KOPT-K1 (cell line): ENCODE data around the gene PTPRD.
A peak's percentile ranks its signal among the peaks of the same experiment; 100 is the strongest.
"Not testable (repeated sequence)": the region's sequence is repeated elsewhere in the genome, so short reads cannot be mapped to it uniquely, and the experiment has no call there.

ENCODE experiments used
- H3K27ac ChIP-seq: fragments of 200-600 bp; sonication (generic); 2 replicates; pipeline ENCODE4 v1.5.1; 2016; ENCODE audit warnings: antibody characterized with exemption, mild to moderate bottlenecking, low read depth, low read length; ENCODE audit not compliant: poor library complexity, severe bottlenecking
- H3K36me3 ChIP-seq: fragments of 200-600 bp; sonication (generic); 2 replicates; pipeline ENCODE4 v1.5.1; 2017; ENCODE audit warnings: antibody characterized with exemption, mild to moderate bottlenecking, low read length, moderate library complexity; ENCODE audit not compliant: insufficient read depth
- H3K9me3 ChIP-seq: fragments of 200-600 bp; sonication (generic); 2 replicates; pipeline ENCODE4 v1.5.1; 2017; ENCODE audit warnings: antibody characterized with exemption, low read length, mild to moderate bottlenecking; ENCODE audit not compliant: insufficient read depth, poor library complexity, severe bottlenecking

Gene PTPRD

DNA sequence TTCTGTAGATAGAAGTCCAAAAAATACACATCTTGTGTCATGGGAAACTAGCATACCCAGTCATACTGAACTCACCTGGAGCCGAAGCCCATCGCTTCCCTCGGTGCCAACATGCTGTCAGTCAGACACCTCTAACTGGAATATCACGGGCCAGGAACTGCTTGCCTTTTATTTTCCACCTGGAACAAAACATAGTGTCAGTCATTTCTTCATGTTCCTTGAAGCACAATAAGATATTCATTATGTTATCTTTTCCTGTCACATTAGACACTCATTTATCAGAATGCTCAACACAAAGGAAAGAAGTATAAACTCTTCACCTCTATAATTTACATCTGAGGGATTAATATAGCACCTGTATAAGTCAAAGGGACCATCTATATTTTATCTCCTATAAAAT is 674.4 kb downstream of the PTPRD start:
- H3K9me3 ChIP-seq, result no peaks in the 10 kb centered on the region
- no peak overlapping the region for H3K27ac ChIP-seq

DNA sequence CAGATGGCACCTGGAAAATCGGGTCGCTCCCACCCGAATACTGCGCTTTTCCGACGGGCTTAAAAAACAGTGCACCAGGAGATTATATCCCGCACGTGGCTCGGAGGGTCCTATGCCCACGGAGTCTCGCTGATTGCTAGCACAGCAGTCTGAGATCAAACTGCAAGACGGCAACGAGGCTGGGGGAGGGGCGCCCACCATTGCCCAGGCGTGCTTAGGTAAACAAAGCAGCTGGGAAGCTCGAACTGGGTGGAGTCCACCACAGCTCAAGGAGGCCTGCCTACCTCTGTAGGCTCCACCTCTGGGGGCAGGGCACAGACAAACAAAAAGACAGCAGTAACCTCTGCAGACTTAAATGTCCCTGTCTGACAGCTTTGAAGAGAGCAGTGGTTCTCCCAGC is 681.3 kb downstream of the PTPRD start:
- not testable (repeated sequence) for H3K9me3 ChIP-seq, H3K27ac ChIP-seq, H3K36me3 ChIP-seq

More for the DNA sequence above, 674.4 kb downstream of the PTPRD start:
- no peaks in the 10 kb centered on the region for H3K36me3 ChIP-seq

DNA sequence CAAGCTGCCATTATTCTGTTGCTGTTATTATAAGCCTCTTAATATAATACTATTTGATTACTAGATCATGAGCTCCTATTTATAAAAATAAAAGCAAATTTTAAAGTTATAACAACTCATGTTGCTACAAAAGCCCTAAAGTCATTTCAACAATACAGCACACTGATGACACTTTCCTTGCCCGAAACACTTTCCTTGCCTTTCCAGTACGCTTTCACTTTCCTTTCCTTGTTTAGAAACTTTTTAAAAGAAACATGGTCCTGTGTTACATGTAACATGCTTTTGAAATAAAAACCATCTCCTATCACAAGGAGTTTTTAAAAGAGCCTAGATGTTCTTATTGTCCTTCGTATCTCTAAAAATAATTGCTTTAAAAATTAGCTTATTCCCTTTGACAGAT is 688.4 kb downstream of the PTPRD start:
- H3K36me3 ChIP-seq, result no peaks in the 10 kb centered on the region
- H3K27ac ChIP-seq, result peak overlapping the region; percentile 51
- no peaks in the 10 kb centered on the region for H3K9me3 ChIP-seq

DNA sequence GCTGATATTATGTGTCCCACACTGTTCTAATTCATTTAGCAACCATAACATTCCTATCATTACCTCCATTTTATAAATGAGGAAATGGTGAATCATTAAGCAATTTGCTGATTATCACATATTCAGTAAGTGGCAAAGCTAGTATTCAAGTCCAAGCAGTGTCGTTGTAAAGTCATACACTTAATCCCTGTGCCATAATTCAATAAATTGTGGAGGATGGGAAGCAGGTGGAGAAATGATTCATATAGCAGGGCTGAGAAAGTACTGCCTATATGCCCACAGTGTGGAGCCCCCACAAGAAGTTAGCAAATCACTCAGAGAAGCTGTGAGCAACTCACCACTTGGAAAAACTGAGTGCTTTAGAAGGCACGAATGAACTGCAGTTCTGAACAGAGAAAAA is 691.0 kb downstream of the PTPRD start:
- Histone ChIP-seq H3K36me3 (no peaks in the 10 kb centered on the region), H3K9me3 (no peaks in the 10 kb centered on the region), H3K27ac (no peak overlapping the region)

DNA sequence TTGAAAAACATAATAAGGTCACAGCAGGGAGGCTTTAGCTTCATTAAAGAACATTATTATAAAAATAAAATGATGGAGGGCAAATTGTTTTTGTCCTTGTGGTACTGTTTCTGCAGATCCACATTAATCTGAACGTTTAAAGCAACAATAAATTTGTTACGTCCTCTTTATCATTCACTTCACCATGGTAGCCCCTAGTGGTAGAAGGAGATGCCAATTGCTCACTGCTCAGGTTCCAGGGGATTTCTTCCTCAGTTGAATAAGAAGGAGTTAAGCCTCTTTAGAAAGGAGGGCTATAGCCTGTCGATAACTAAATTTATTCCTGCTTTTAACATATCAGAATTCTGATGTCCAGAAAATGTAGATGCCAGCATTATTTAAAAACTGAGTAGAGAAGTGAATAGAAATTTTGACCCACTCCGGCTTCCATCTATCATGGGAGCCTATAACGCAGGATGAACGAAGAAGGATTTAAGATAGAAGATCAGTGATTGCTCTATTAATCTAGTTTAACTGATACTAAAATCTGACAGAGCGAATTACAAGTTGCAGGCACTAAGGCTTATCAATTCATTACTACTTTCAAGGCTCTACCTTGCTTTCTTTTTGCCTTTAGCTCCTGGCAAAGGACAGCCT is 692.3 kb downstream of the PTPRD start:
- H3K9me3 ChIP-seq, result peaks cover 7% of the 10 kb centered on the region
- H3K27ac ChIP-seq, result no peak overlapping the region
- H3K36me3 ChIP-seq, result no peaks in the 10 kb centered on the region

DNA sequence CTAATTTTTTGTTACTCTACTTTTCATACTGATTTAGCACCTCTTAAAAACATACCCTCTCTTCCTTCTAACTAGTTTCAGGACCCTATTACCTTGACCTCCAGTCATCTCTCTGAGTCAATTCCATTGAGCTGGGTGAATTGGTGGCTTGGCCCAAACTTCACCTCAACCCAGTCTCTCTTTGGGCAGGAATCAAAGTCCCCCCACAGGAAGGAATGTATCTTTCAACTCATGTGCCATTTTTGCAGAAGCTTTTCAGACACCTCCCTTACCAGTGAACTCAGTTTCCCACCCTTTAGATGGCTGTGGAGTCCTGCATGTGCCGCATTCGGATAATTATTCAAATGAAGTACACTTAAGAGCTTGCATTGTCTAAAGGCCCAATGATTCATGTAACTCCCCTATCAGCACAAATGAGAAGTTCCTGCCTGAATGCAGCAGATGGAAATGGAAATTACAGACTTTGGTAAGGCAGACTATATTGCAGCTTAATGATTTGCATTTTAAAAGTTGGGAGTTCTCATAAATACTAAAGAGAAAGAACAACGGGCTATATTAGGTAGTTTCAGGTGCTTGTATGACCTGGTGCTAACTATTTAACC is 693.5 kb downstream of the PTPRD start:
- no peaks in the 10 kb centered on the region for H3K36me3 ChIP-seq
- H3K9me3 ChIP-seq, result peaks cover 15% of the 10 kb centered on the region
- no peak overlapping the region for H3K27ac ChIP-seq

DNA sequence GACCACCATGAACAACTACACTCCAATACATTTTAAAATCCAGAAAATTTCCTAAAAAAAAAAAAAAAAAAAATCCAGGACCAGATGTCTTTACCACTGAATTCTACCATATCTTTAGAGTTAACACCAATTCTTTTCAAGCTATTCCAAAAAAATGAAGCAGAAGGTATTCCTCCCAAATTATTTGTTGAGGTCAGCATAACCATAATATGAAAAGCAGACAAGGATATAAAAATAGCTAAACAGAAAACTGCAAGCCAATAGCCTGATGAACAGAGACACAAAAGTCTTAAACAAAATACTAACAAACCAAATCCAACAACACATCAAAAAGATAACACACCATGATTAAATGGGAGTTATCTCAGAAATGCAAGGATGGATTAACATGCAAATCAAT is 695.4 kb downstream of the PTPRD start:
- Histone ChIP-seq H3K9me3 (peaks cover 15% of the 10 kb centered on the region), H3K27ac (no peak overlapping the region), H3K36me3 (no peaks in the 10 kb centered on the region)

DNA sequence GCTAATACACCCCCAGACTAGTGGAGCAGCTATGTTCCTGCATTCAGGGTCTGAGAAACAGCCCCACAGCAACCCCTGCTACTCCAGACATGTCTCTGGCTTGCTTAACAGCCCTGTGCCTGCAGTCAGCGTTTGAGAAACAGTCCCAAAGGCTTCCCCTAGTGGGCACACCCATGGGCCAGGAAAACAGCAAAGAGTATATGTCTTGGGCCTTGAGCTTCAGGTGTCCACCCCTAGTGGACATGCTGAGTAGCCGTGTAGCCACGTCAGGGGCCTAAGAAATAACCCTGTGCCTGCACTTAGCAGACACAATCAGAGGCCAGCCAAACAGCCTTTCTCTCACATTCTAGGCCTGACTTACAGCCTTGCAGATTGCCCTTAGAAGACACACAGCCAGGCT is 698.6 kb downstream of the PTPRD start:
- Histone ChIP-seq H3K36me3 (no peaks in the 10 kb centered on the region), H3K27ac (no peak overlapping the region), H3K9me3 (peaks cover 15% of the 10 kb centered on the region)

DNA sequence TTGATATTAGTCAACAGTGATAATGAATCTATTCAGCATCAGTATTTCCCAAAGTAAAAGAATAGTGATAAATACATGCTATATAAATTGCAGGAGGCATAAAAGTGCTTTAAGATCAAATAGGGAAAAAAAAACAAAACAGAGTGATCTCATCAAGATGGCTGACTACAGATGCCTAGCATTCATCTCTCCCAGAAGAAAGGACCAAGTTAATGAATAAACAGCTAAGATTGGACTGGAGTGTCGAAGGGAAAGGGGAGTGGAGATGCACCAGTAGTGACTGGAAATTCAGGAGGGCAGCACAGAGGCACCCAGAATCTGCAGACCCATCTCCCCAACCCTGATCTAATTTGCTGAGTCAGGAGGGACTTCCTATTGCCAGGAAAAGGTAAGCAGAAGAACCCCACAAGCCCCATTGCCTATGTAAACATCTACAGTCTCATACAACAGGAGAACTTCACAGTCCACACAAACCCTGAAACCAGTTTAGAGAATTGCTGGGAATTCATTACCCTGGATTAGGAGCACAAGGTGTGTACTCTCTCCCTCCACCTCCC is 699.4 kb downstream of the PTPRD start:
- no peak overlapping the region for H3K27ac ChIP-seq
- H3K36me3 ChIP-seq, result no peaks in the 10 kb centered on the region
- peaks cover 15% of the 10 kb centered on the region for H3K9me3 ChIP-seq

DNA sequence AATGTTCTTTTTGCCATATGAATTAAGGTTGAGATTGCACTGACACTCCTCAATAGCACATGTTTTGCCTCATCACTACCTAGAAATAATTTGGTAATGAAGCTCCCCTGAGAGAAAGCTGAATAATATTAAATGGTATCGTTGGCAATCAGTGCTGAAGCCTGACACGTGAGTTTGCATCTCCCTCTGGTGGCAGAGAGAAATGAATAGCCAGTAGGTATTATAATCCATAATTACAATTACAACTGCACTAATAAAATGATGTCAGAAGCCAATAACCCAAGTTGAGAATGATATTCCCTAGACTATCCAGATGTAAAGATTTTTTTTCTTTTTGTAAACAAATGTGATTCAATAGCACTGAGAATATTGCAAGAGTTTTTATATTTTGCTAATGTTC is 700.3 kb downstream of the PTPRD start:
- no peaks in the 10 kb centered on the region for H3K36me3 ChIP-seq
- no peak overlapping the region for H3K27ac ChIP-seq
- H3K9me3 ChIP-seq, result peaks cover 15% of the 10 kb centered on the region

DNA sequence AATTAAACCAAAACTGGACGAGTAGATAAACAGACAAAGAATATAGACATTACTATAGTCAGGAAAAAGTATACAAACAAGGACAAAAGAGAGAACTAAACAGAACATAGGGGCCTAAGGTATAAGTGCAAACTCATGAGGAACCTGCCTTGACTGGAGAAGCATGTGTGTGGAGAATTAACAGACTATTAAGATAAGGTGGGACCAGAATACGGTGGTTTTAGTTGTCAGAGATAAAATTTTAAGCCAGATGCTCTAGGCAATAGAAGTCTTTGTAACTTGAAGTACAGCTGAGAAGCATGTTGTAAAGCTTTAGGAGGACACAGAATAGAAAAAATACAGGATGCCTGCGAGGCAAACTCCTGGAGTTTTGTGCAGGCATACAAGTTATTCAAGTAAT is 707.1 kb downstream of the PTPRD start:
- Histone ChIP-seq H3K27ac (no peak overlapping the region), H3K9me3 (no peaks in the 10 kb centered on the region), H3K36me3 (no peaks in the 10 kb centered on the region)

DNA sequence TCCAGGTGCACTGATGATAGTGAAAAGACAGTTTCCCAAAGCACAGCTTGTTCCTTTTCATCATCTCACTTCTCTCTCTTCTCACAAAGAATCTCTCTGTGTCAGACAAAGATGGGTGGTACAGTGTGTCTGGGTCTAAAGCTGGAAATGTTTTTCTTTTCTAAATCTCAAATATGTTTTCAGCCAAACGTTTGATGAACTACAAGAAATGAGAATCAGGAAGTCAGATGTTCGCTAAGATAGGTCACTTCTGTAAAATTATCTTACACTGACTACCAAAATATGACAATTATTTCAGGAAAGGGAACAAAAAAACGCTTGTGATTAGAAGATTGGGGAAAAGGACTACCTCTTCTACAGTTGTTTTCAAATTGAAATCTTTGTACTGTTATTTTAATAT is 708.8 kb downstream of the PTPRD start:
- Histone ChIP-seq H3K36me3 (no peaks in the 10 kb centered on the region), H3K9me3 (no peaks in the 10 kb centered on the region), H3K27ac (no peak overlapping the region)

DNA sequence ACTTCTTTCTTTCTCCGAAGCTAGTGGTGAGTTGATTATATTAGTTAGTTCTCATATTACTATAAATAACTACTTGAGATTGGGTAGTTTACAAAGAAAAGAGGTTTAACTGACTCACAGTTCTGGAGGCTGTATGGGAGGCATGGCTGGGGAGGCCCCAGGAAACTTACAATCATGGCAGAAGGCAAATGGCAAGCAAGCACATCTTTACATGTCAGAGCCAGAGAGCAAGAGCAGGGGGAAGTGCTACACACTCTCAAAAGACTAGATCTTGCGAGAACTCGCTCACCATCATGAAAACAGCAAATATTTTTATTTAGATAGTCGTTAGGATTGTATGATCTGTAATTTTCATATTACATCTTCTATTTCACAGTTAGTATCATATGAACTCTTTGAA is 711.2 kb downstream of the PTPRD start:
- Histone ChIP-seq H3K27ac (no peak overlapping the region), H3K9me3 (no peaks in the 10 kb centered on the region), H3K36me3 (no peaks in the 10 kb centered on the region)

DNA sequence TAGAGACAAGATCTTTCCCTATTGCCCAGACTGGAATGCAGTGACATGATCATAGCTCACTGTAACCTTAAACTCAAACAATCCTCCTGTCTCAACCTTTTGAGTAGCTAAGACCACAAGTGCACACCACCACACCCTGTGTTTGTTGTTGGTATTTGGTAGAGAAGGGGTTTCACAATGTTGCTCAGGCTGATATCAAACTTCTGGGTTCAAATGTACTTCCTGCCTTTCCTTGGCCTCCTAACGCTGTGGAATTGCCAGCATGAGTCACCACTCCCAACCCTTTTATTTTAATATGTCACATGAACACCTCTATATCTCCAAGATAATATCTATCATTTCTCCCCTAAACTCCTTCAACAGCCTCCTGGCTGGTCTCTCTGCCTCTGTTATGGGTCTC is 719.0 kb downstream of the PTPRD start:
- Histone ChIP-seq H3K36me3 (no peaks in the 10 kb centered on the region), H3K9me3 (no peaks in the 10 kb centered on the region), H3K27ac (no peak overlapping the region)

DNA sequence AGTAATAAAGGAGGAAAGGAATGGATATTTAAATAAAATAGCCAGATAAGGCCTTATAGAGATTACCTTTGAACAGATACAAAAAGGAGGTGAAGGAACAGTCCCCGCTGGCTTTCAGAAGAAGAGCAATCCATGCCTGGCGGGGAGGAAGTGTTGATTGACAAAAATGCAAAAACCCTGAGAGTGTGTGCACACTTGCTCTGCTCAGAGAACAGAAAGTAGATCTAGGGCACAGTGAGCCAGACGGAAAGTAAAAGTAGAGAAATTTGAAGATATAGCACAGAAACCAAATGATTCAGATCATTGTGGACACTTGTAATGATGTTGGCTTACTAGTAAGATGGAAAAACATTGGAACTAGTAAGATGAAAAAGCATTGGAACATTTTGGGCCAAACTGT is 720.6 kb downstream of the PTPRD start:
- H3K36me3 ChIP-seq, result no peaks in the 10 kb centered on the region
- no peak overlapping the region for H3K27ac ChIP-seq
- H3K9me3 ChIP-seq, result no peaks in the 10 kb centered on the region

DNA sequence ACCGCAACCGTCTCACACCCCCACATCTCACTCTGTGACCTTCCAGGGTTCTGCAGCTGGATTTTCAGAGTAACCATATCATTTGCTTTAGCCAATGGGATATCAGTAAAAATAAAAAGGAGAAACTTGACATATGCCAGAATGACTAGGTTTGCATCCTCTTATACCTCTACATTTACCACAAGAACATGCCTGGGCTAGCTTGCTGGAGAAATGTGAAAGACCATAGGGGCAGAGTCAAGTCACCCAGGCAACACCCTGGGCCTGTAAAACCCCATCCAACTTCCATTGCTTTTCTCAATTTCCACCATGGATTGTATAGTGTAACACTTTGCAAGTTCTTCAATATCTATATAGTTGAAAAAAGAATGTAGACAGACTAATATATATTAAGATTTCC is 731.1 kb downstream of the PTPRD start:
- H3K27ac ChIP-seq, result no peak overlapping the region
- H3K9me3 ChIP-seq, result no peaks in the 10 kb centered on the region
- no peaks in the 10 kb centered on the region for H3K36me3 ChIP-seq
